Colonic mucosa (tissue), 4 donors: ENCODE results near the gene DES. TPM values are rescaled to one million over a fixed set of nuclear protein-coding genes. Genes with fewer than 3 reads are reported as not detected.

Experiments
- DNase-seq: peaks from one replicate; pipeline ENCODE4 v3.0.0-alpha.2; 2020
- H3K27ac ChIP-seq: fragments of 200-600 bp; one replicate; pipeline ENCODE4 v1.8.0; 2021
- H3K27me3 ChIP-seq: fragments of 200-600 bp; one replicate; pipeline ENCODE4 v1.8.0; 2021
- H3K36me3 ChIP-seq: fragments of 200-600 bp; one replicate; pipeline ENCODE4 v1.8.0; 2021
- H3K4me1 ChIP-seq: fragments of 200-600 bp; one replicate; pipeline ENCODE4 v1.8.0; 2021; ENCODE audit warnings: mild to moderate bottlenecking
- H3K4me3 ChIP-seq: fragments of 200-600 bp; one replicate; pipeline ENCODE4 v1.8.0; 2021
- H3K9ac ChIP-seq, 2 donors: one replicate each; pipeline ENCODE4 v1.7.0; 2013; ENCODE audit warnings: control low read depth in 2 of 2, low read depth in 2 of 2, low read length in 2 of 2
- H3K9me3 ChIP-seq: fragments of 200-600 bp; one replicate; pipeline ENCODE4 v1.8.0; 2021
- intact Hi-C: fragments of 100-400 bp; cut with DNase I; formaldehyde crosslinking; loops from one replicate; pipeline ENCODE4 v1.14.1; 2022
- total RNA-seq, 2 donors: library from RNA; stranded (reverse); fragmentation: NEBNext Ultra II Directional in 1 of 2; extraction: Animal tissue kit (Norgen Biotek cat#: 25700) in 1 of 2; gene quantifications; one replicate each; pipeline ENCODE4 v1.2.1, GENCODE V29; 2021
- TF ChIP-seq, protein P1 (sequence below): fragments of 200-600 bp; IDR thresholded peaks from one replicate; pipeline ENCODE4 v1.8.0; 2022; ENCODE audit warnings: antibody characterized with exemption, mild to moderate bottlenecking
- donor health status: healthy.
- donor health status: DM: no; HTN: no; CAD: no.
- donor health status: DM: no; HTN: no; CAD: no.

DES gene
- total RNA-seq, 2 donors from 2014 or later = 24.0 to 917 TPM

DNA sequence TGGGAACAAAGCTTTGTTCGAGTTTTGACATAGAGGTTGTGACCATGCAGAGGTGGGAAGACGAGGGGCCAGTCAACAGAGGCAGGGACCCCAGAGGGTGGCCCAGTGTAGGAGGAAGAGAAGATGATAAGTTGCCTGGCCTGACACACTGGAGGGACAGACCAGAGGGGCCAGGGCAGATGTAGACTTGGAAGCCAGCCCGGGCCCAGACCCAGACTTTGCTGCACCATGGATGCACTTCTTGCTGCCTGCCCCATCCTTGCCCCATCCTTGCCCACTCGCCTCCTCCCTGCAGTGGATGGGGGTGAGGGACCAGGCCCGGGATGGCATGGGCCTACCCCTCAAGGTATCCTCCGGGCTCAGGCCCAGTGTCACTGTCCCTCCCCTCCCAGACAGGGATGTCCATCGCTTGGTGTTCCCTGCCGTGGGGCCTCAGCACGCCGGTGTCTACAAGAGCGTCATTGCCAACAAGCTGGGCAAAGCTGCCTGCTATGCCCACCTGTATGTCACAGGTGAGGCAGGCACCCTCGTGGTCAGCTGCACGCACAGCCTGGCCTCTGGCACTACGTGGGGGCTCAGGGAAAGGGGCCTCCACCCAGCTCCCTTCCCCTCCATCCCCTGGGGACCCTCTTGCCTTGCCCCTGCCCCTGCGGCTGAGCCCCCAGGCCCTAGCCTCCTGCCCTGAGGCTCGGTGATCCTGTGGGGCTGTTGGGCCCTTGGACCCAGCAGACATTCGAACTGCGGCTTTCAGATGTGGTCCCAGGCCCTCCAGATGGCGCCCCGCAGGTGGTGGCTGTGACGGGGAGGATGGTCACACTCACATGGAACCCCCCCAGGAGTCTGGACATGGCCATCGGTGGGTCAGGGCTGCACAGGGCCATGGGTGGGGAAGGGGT, 53.5 kb downstream of the DES start:
- no peak for DNase-seq
- no peaks in the 10 kb centered on the region for H3K4me1 ChIP-seq
- no peaks in the 10 kb centered on the region for H3K36me3 ChIP-seq
- H3K9ac ChIP-seq = no peak overlapping the region
- no peaks in the 10 kb centered on the region for H3K9me3 ChIP-seq
- no peak overlapping the region for H3K4me3 ChIP-seq
- TF ChIP-seq, protein P1, sequence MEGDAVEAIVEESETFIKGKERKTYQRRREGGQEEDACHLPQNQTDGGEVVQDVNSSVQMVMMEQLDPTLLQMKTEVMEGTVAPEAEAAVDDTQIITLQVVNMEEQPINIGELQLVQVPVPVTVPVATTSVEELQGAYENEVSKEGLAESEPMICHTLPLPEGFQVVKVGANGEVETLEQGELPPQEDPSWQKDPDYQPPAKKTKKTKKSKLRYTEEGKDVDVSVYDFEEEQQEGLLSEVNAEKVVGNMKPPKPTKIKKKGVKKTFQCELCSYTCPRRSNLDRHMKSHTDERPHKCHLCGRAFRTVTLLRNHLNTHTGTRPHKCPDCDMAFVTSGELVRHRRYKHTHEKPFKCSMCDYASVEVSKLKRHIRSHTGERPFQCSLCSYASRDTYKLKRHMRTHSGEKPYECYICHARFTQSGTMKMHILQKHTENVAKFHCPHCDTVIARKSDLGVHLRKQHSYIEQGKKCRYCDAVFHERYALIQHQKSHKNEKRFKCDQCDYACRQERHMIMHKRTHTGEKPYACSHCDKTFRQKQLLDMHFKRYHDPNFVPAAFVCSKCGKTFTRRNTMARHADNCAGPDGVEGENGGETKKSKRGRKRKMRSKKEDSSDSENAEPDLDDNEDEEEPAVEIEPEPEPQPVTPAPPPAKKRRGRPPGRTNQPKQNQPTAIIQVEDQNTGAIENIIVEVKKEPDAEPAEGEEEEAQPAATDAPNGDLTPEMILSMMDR = no peak
- no peaks in the 10 kb centered on the region for H3K27me3 ChIP-seq
- intact Hi-C loops = no loop called here
- H3K27ac ChIP-seq = no peak overlapping the region

DNA sequence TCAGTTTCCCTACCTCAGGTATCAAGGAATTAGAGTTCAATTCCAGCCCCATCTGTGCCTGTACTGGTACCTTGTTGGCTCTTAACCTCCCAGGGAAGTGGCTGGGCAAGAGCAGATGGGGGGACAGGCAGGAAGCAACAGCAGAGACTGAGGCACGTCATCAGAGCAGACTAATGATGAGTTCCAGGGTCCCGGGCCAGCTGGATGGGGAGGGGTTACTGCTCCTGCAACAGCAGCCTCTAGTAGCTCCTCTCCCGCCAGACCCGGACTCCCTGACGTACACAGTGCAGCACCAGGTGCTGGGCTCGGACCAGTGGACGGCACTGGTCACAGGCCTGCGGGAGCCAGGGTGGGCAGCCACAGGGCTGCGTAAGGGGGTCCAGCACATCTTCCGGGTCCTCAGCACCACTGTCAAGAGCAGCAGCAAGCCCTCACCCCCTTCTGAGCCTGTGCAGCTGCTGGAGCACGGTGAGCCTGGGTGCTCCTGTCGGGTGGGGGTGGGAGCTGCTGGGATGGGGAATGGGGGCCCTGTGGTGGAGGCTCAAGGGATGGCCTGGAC, 54.5 kb downstream of the DES start:
- intact Hi-C loops = no loop called here
- H3K9me3 ChIP-seq = no peaks in the 10 kb centered on the region
- no peak overlapping the region for H3K27ac ChIP-seq
- no peak for DNase-seq
- H3K9ac ChIP-seq = no peak overlapping the region
- H3K36me3 ChIP-seq = no peaks in the 10 kb centered on the region
- H3K4me3 ChIP-seq = no peak overlapping the region
- no peaks in the 10 kb centered on the region for H3K27me3 ChIP-seq
- H3K4me1 ChIP-seq = no peaks in the 10 kb centered on the region
- TF ChIP-seq, protein P1 = no peak

DNA sequence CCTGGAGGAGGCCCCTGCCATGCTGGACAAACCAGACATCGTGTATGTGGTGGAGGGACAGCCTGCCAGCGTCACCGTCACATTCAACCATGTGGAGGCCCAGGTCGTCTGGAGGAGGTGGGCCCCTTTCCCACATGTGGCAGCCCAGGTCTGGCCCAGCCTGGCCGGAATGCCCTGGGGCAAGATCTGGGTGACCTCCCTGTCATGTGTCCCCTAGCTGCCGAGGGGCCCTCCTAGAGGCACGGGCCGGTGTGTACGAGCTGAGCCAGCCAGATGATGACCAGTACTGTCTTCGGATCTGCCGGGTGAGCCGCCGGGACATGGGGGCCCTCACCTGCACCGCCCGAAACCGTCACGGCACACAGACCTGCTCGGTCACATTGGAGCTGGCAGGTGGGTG, 55.3 kb downstream of the DES start:
- no peaks in the 10 kb centered on the region for H3K4me1 ChIP-seq
- H3K4me3 ChIP-seq = no peak overlapping the region
- H3K9me3 ChIP-seq = no peaks in the 10 kb centered on the region
- no peaks in the 10 kb centered on the region for H3K36me3 ChIP-seq
- no peak overlapping the region for H3K9ac ChIP-seq
- DNase-seq = no peak
- TF ChIP-seq, protein P1 = no peak
- H3K27ac ChIP-seq = no peak overlapping the region
- intact Hi-C loops = no loop called here
- H3K27me3 ChIP-seq = no peaks in the 10 kb centered on the region

DNA sequence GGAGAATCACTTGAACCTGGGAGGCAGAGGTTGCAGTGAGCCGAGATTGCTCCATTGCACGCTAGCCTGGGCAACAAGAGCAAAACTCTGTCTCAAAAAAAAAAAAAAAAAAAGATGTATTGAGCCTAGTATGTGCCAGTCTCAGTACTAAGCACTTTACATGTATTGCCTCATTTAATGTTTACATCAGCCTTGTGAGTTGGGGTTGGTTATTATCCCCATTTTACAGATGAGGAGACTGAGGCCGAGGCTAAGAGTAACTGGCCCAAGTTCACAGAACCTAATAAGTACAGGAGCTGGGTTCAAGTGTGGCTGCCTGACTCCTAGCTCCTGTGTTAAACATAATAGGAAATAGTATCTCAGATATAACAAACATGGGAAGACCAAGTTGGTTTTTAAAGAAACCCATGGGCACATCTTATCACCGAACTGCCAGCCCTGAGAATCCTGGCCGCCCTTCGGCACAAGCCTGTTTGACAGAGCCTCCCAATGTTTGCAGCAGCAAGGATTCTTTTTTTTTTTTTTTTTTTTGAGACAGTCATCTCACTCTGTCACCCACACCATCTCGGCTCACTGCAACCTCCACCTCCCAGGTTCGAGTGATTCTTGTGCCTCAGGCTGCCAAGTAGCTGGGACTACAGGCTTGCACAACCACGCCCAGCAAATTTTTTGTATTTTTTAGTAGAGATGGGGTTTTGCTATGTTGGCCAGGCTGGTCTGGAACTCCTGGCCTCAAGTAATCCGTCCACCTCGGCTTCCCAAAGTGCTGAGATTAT, 56.3 kb downstream of the DES start:
- no peak for DNase-seq
- no peaks in the 10 kb centered on the region for H3K27me3 ChIP-seq
- H3K4me3 ChIP-seq = no peak overlapping the region
- intact Hi-C loops = loop anchor here (5.0 kb wide), 1 partner anchor 72 kb away; no protein-coding TSS in a partner anchor
- H3K27ac ChIP-seq = no peak overlapping the region
- H3K9me3 ChIP-seq = no peaks in the 10 kb centered on the region
- no peak overlapping the region for H3K9ac ChIP-seq
- TF ChIP-seq, protein P1 = no peak
- no peaks in the 10 kb centered on the region for H3K36me3 ChIP-seq
- no peaks in the 10 kb centered on the region for H3K4me1 ChIP-seq

DNA sequence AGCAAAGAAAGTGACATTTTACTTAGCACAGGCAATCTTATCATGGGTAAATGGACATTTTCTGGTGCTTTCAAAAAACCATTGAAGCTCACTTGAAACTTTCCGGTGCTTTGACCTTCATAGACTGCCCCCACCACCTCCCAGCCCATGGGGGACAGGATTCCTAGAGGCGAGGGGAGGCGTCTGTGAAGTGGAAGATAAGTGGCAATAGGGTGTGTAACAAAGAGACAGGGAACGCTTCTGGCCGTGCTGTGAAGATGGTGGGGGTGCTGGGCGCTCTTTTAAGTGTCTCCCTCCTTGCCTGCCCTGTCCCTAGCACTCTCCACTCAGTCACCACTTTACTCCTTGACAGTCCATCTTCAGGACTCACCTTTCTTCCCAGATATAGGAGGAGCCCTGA, 57.1 kb downstream of the DES start:
- H3K9me3 ChIP-seq = no peaks in the 10 kb centered on the region
- H3K4me1 ChIP-seq = no peaks in the 10 kb centered on the region
- DNase-seq = no peak
- no peaks in the 10 kb centered on the region for H3K36me3 ChIP-seq
- TF ChIP-seq, protein P1 = no peak
- no peak overlapping the region for H3K4me3 ChIP-seq
- no peak overlapping the region for H3K27ac ChIP-seq
- H3K9ac ChIP-seq = no peak overlapping the region
- no peaks in the 10 kb centered on the region for H3K27me3 ChIP-seq
- intact Hi-C loops = loop anchor here (5.0 kb wide), 1 partner anchor 73 kb away; no protein-coding TSS in a partner anchor
